NB4 (cell line): ENCODE measurements around the gene CHST11.

Experiments
- CTCF ChIP-seq: IDR thresholded peaks from one replicate; pipeline ENCODE4 v1.5.1; 2012; ENCODE audit warnings: low read depth, low read length
- MAX ChIP-seq: IDR thresholded peaks from 2 replicates; pipeline ENCODE4 v1.6.1; 2011; ENCODE audit warnings: low read depth, low read length
- MYC ChIP-seq: IDR thresholded peaks from 2 replicates; pipeline ENCODE4 v1.6.1; 2011; ENCODE audit warnings: low read depth, low read length
- POLR2A ChIP-seq: IDR thresholded peaks from 2 replicates; pipeline ENCODE4 v1.6.1; 2011; ENCODE audit warnings: mild to moderate bottlenecking; ENCODE audit not compliant: insufficient read length; ENCODE audit errors: extremely low read depth

GRCh38 chr12:104802208-104802607 lies 345.5 kb downstream of the CHST11 start:
- TF ChIP-seq CTCF (no peak), POLR2A (no peak), MYC (no peak), MAX (no peak)
